Brain microvascular endothelial cell (primary cell): ENCODE results near the gene PDCD4.

Source experiments
- DNase-seq: peaks from one replicate; pipeline ENCODE4 v3.0.0-alpha.2; 2020
- H3K27ac ChIP-seq: fragments of 250-450 bp; sonication (Bioruptor Pico); 2 replicates; pipeline ENCODE4 v1.5.1; 2020; ENCODE audit warnings: mild to moderate bottlenecking, moderate library complexity
- H3K27me3 ChIP-seq: fragments of 250-450 bp; sonication (Bioruptor Pico); replicated peaks from 2 replicates; pipeline ENCODE4 v1.5.1; 2020; ENCODE audit warnings: mild to moderate bottlenecking
- H3K36me3 ChIP-seq: fragments of 250-450 bp; sonication (Bioruptor Pico); replicated peaks from 2 replicates; pipeline ENCODE4 v1.5.1; 2020; ENCODE audit warnings: mild to moderate bottlenecking
- H3K4me3 ChIP-seq: 2 replicates; pipeline ENCODE4 v1.5.1; 2011; ENCODE audit warnings: low read depth, mild to moderate bottlenecking, control low read depth, low read length, moderate library complexity
- in situ Hi-C: cut with HindIII; loops from 2 replicates; pipeline ENCODE4 v1.10.0; 2017; ENCODE audit warnings: low sequenced_read_pairs, low pct_ligation_motif_present
- TF ChIP-seq, protein P1 (sequence below): IDR thresholded peaks from 2 replicates; pipeline ENCODE4 v1.5.1; 2011; ENCODE audit warnings: low read depth, mild to moderate bottlenecking, moderate library complexity, low read length, control low read depth, inconsistent platforms; ENCODE audit errors: missing control alignments

The PDCD4 gene

DNA sequence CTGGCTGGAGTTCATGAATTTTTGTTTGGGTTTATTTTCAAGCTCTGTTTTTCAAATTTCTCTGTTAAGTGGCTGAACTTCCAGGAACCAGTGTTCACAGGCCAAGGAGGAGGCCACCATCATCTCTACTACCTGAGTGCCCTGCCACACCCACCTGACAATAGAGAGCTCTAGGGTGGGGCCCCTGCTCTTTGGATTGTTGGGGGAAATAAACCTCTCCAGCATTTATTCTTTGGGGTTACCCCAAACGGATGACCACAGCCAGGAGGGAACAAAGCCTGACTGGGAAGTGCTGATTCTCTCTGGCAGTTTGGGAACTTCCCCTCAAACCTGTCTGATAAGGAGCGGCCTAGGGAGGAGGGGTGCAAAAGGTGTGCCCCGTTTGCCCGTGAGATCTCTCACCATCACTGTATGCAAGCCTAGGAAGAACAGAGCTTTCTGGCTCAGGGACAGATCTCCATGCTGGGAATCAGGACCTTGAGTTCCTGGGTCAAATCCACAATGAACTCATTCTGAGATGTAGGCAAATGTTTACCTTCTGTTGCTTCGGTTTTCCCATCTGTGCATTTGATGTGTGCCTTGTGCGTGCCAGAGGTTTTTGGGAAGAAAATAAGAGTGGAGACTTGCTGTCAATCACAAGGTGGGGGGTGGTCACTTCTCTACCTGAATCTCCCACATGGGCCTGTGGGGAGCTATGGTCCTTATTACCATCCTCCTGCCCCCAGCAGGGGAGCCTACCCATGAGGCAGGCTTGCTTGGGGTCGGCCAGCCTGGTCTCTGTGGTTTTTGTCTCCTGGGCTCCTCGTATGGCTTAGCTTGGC, 27.7 kb upstream of the PDCD4 start:
- DNase-seq, result no peak
- Histone ChIP-seq H3K36me3 (no peaks in the 10 kb centered on the region), H3K27me3 (no peaks in the 10 kb centered on the region), H3K27ac (no peak overlapping the region), H3K4me3 (no peak overlapping the region)
- TF ChIP-seq, protein P1, sequence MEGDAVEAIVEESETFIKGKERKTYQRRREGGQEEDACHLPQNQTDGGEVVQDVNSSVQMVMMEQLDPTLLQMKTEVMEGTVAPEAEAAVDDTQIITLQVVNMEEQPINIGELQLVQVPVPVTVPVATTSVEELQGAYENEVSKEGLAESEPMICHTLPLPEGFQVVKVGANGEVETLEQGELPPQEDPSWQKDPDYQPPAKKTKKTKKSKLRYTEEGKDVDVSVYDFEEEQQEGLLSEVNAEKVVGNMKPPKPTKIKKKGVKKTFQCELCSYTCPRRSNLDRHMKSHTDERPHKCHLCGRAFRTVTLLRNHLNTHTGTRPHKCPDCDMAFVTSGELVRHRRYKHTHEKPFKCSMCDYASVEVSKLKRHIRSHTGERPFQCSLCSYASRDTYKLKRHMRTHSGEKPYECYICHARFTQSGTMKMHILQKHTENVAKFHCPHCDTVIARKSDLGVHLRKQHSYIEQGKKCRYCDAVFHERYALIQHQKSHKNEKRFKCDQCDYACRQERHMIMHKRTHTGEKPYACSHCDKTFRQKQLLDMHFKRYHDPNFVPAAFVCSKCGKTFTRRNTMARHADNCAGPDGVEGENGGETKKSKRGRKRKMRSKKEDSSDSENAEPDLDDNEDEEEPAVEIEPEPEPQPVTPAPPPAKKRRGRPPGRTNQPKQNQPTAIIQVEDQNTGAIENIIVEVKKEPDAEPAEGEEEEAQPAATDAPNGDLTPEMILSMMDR, result no peak
- in situ Hi-C loops, result no loop called here

DNA sequence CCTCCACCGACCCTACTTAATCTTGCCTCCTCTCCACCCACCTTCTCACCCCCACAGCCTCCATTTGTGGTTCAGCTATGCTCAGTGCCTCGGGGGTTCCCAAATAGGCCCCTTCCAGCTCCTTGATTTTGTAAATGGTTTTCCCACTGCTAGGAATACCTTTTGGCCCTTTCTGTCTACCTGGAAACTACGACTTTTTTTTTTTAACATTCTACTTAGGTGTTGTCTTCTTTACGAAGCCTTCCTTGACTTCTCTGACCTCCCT, 27.2 kb upstream of the PDCD4 start:
- in situ Hi-C loops, result no loop called here
- H3K36me3 ChIP-seq, result no peaks in the 10 kb centered on the region

DNA sequence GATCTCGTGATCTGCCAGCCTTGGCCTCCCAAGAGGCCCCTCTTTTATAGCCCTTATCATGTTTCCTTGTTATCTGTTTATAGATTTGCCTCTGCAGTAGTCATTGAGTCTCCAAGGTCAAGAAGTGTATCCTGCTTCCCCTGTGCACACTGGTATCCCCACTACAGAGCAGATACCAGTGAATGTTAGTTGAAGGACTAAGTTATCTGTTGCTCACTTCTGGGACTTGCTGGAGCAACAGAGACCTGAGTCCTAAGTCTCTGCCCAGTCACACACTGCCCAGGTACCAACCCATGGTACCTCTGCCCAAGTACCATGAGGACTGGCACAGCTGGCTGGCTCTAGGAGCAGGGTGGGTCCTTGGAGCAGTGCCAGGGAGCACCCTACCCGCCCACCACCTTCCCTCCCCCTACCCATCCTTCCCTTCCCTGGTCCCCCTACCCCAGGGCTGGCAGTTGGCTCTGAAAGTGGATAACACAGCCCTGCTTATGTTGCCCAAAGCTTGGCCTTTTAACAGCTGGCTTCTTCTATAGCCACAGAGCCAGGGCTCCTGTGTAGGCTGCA, 26.5 kb upstream of the PDCD4 start:
- no peak for DNase-seq
- TF ChIP-seq, protein P1, result no peak
- Histone ChIP-seq H3K36me3 (no peaks in the 10 kb centered on the region), H3K4me3 (no peak overlapping the region), H3K27me3 (no peaks in the 10 kb centered on the region), H3K27ac (no peak overlapping the region)
- in situ Hi-C loops, result no loop called here

More for the DNA sequence above, 27.2 kb upstream of the PDCD4 start:
- no peak for DNase-seq
- TF ChIP-seq, protein P1, result no peak
- no peak overlapping the region for H3K27ac ChIP-seq
- H3K27me3 ChIP-seq, result no peaks in the 10 kb centered on the region
- no peak overlapping the region for H3K4me3 ChIP-seq

DNA sequence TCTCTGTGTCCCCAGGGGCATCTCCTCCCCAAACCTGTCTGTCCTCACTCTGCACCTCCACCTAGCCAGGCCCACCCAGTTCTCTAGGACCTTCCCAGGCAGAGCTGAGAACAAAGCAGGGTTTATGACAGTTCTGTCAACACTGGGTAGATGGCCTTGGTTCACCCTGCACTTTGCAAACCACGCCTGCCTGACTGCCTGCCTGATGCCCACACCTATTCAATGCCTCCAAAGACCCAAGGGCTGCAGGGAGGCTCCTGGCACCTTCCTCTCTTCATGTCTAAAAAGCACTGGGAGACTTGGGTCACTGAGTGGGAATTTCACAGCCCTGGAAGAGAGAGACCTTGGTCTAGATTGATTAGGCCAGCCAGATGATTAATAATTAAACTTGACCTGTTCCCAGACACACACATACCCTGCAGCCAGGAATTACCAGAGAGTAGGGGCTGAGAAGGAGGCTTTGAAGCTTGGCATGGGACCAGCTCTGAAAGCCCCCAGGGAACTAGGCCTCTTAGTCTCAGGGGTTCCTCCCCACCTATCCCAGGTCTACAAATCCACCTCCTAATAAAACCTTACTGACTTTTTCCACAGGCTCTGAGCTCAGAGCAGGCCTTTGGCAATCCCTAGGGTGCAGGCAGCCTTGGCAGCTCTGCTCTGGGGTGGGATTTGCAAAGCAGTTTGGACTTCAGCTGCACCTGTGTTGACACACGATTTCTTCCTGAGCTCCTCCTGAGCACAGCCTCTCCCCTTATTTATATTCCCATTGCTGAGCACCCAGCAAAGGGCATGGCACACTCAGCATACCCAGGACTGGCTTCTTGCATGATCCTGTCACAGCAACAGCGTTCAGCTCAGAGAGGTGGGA, 25.7 kb upstream of the PDCD4 start:
- DNase-seq, result no peak
- Histone ChIP-seq H3K27me3 (no peaks in the 10 kb centered on the region), H3K4me3 (no peak overlapping the region), H3K36me3 (no peaks in the 10 kb centered on the region), H3K27ac (no peak overlapping the region)
- TF ChIP-seq, protein P1, result no peak
- in situ Hi-C loops, result no loop called here

DNA sequence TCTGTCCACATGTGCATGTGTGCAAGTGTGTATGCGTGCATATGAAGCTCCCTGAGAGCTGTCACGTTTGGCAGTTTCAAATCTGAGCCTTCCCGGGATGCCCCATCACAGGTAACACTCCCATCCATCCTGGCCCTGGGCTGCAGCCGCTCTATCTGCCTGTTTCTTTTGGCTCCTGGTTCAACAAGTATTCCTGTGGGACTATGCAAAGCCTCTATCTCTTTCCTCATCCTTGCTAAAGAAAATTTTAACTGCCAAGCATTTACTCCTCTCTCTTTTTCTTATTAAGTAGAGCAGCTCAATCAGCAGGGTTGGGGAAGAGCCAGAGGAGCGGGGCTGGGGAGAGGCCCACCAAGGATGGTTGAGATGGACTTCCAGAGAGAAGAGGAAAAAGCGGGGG, 24.4 kb upstream of the PDCD4 start:
- no peak for DNase-seq
- in situ Hi-C loops, result no loop called here
- TF ChIP-seq, protein P1, result no peak

More for the DNA sequence above, 24.4 kb upstream of the PDCD4 start:
- H3K27ac ChIP-seq, result no peak overlapping the region
- H3K36me3 ChIP-seq, result no peaks in the 10 kb centered on the region
- H3K27me3 ChIP-seq, result no peaks in the 10 kb centered on the region
- no peak overlapping the region for H3K4me3 ChIP-seq
